D721Med (cell line): ENCODE data around the gene TLCD5.
A peak's percentile ranks its signal among the peaks of the same experiment; 100 is the strongest.

Source experiments
- DNase-seq: peaks from one replicate; pipeline ENCODE4 v3.0.0; 2011; ENCODE audit warnings: low spot score; ENCODE audit not compliant: insufficient read length
- FAIRE-seq: peaks from 2 replicates; lab custom pipeline; 2011; peaks lifted over from hg19 to GRCh38; lab: Jason Lieb, UNC
- TF ChIP-seq, protein P1 (sequence below): IDR thresholded peaks from 2 replicates; pipeline ENCODE4 v1.5.1; 2012; ENCODE audit warnings: mild to moderate bottlenecking, control low read depth; ENCODE audit not compliant: insufficient read depth; ENCODE audit errors: missing control alignments

The TLCD5 gene

DNA sequence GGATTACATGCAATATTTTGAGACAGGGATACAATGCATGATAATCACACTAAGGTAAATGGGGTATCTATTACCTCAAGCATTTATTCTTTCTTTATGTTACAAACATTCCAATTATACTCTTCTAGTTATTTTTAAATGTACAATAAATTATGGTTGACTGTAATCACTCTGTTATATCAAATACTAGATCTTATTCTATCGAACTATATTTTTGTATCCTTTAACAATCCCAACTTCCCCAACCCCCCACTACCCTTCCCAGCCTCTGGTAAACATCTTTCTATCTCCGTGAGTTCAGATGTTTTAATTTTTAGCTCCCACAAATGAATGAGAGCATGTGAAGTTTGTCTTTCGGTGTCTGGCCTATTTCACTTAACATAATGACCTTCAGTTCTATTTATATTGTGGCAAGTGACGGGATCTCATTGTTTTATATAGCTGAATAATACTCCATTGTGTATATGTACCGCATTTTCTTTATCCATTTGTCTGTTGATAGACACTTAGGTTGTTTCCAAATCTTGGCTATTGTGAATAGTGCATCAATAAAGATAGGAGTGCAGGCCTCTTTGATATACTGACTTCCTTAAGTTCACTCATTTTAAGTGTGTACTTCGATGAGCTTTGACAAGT is 51.6 kb downstream of the TLCD5 start:
- no peak for DNase-seq
- TF ChIP-seq, protein P1, sequence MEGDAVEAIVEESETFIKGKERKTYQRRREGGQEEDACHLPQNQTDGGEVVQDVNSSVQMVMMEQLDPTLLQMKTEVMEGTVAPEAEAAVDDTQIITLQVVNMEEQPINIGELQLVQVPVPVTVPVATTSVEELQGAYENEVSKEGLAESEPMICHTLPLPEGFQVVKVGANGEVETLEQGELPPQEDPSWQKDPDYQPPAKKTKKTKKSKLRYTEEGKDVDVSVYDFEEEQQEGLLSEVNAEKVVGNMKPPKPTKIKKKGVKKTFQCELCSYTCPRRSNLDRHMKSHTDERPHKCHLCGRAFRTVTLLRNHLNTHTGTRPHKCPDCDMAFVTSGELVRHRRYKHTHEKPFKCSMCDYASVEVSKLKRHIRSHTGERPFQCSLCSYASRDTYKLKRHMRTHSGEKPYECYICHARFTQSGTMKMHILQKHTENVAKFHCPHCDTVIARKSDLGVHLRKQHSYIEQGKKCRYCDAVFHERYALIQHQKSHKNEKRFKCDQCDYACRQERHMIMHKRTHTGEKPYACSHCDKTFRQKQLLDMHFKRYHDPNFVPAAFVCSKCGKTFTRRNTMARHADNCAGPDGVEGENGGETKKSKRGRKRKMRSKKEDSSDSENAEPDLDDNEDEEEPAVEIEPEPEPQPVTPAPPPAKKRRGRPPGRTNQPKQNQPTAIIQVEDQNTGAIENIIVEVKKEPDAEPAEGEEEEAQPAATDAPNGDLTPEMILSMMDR = no peak
- FAIRE-seq = peak; percentile 32

GRCh38 chr11:120378474-120378873 is 53.4 kb downstream of the TLCD5 start:
- FAIRE-seq = peak; percentile 44
- TF ChIP-seq, protein P1 = no peak
- DNase-seq = no peak

GRCh38 chr11:120381401-120381800 is 56.3 kb downstream of the TLCD5 start:
- FAIRE-seq (no peak), DNase-seq (no peak)
- TF ChIP-seq, protein P1 = no peak
